Measurements from ENCODE around the gene OR2T4.

The OR2T4 gene

GRCh38 chr1:248388426-248388825 lies 27.0 kb downstream of the OR2T4 start:
- H3K36me3 ChIP-seq, result no peaks in the 10 kb centered on the region
- no peaks in the 10 kb centered on the region; the same call in 1 of the 2 replicates for H3K9me3 ChIP-seq
- no peak overlapping the region for H3K4me3 ChIP-seq (ENCODE audit: low read depth, low read length)
- DNase-seq, result no peak
- H3K4me1 ChIP-seq, result no peaks in the 10 kb centered on the region
- no peak for TF ChIP-seq CTCF (IDR thresholded peaks at IDR 0.05; ENCODE audit: low read depth, low read length)
- H3K27me3 ChIP-seq, result no peaks in the 10 kb centered on the region

GRCh38 chr1:248393050-248393449 lies 31.6 kb downstream of the OR2T4 start:
- H3K4me3 ChIP-seq (ENCODE audit: low read depth, low read length), result no peak overlapping the region
- no peaks in the 10 kb centered on the region for H3K4me1 ChIP-seq
- no peaks in the 10 kb centered on the region for H3K27me3 ChIP-seq
- H3K9me3 ChIP-seq, result no peaks in the 10 kb centered on the region; the same call in 1 of the 2 replicates
- no peak for DNase-seq
- no peaks in the 10 kb centered on the region for H3K36me3 ChIP-seq
- no peak for TF ChIP-seq CTCF (IDR thresholded peaks at IDR 0.05; ENCODE audit: low read depth, low read length)

GRCh38 chr1:248402748-248403147 lies 41.3 kb downstream of the OR2T4 start, which contains the start of gene OR2T1:
OR2T1 (plus strand) TSS chr1:248403048; CDS start chr1:248406148, 3,100 bp downstream.
- Histone ChIP-seq H3K4me3 (ENCODE audit: low read depth, low read length) (no peak within 1 kb of the TSS), H3K4me1 (no peaks in the 10 kb centered on the region), H3K36me3 (no peaks in the 10 kb centered on the region), H3K27me3 (no peaks in the 10 kb centered on the region), H3K9me3 (peaks cover 3% of the 10 kb centered on the region)
- DNase-seq, result no peak
- no peak for TF ChIP-seq CTCF (IDR thresholded peaks at IDR 0.05; ENCODE audit: low read depth, low read length)

DNA sequence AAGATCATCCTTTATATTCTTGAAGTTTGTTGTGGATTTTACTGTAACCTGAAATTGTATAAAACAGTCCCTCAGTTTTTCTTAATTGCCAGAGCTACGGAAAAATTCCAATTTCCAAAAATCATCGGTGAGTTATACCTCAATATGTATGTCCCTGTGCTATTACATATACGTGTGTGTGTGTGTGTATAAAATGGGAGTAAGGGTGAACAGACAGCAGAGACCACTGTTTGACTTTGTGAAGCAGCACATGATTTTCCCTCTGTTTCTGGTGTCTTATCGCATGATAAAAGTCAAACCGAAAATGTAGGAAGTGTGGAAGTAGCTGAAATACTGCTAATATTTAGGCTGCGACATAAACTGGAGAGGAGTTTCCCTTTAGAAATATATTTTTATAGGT lies 42.6 kb downstream of the OR2T4 start:
- no peaks in the 10 kb centered on the region for H3K36me3 ChIP-seq
- H3K27me3 ChIP-seq, result no peaks in the 10 kb centered on the region
- H3K9me3 ChIP-seq, result peaks cover 3% of the 10 kb centered on the region
- DNase-seq, result no peak
- no peaks in the 10 kb centered on the region for H3K4me1 ChIP-seq
- TF ChIP-seq CTCF (IDR thresholded peaks at IDR 0.05; ENCODE audit: low read depth, low read length), result peak; percentile 28; the same call in 1 of the 2 replicates
- H3K4me3 ChIP-seq (ENCODE audit: low read depth, low read length), result no peak overlapping the region

GRCh38 chr1:248406721-248407692 lies 45.5 kb downstream of the OR2T4 start:
- no peaks in the 10 kb centered on the region for H3K36me3 ChIP-seq
- no peak overlapping the region for H3K4me3 ChIP-seq (ENCODE audit: low read depth, low read length)
- no peaks in the 10 kb centered on the region for H3K27me3 ChIP-seq
- no peaks in the 10 kb centered on the region for H3K4me1 ChIP-seq
- TF ChIP-seq CTCF (IDR thresholded peaks at IDR 0.05; ENCODE audit: low read depth, low read length), result no peak
- DNase-seq, result no peak
- H3K9me3 ChIP-seq, result no peaks in the 10 kb centered on the region

All from BE2C (cell line).